ENCODE results near the gene ADGRA1. TPM values are rescaled to one million over a fixed set of nuclear protein-coding genes. Genes with fewer than 3 reads are reported as not detected.

The ADGRA1 gene
- total RNA-seq, 2 donors from 2014 or later, result 0.14 to 0.23 TPM

GRCh38 chr10:133097961-133098360 is 10.2 kb downstream of the ADGRA1 start:
- Histone ChIP-seq H3K36me3 (no peaks in the 10 kb centered on the region), H3K4me3 (no peak overlapping the region), H3K9me3 (no peaks in the 10 kb centered on the region), H3K4me1 (replicated peaks) (peaks cover 5% of the 10 kb centered on the region), H3K27ac (no peak overlapping the region), H3K27me3 (replicated peaks; ENCODE audit: insufficient read depth) (peaks cover 3% of the 10 kb centered on the region)
- DNase-seq (ENCODE audit: low spot score), result no peak
- WGBS, result 91% methylated on average over 11 of the region's 11 CpGs
- intact Hi-C loops (cut with DNase I), result no loop called here
- no peak for TF ChIP-seq CTCF (IDR thresholded peaks at IDR 0.05)
- TF ChIP-seq POLR2A (IDR thresholded peaks at IDR 0.05), result no peak
- no peak for TF ChIP-seq POLR2AphosphoS5 (IDR thresholded peaks at IDR 0.05)

GRCh38 chr10:133098426-133099124 is 10.9 kb downstream of the ADGRA1 start:
- Histone ChIP-seq H3K36me3 (no peaks in the 10 kb centered on the region), H3K27ac (no peak overlapping the region), H3K4me3 (no peak overlapping the region), H3K27me3 (replicated peaks; ENCODE audit: insufficient read depth) (peaks cover 3% of the 10 kb centered on the region), H3K9me3 (no peaks in the 10 kb centered on the region), H3K4me1 (replicated peaks) (peaks cover 5% of the 10 kb centered on the region)
- intact Hi-C loops (cut with DNase I), result no loop called here
- TF ChIP-seq POLR2A (IDR thresholded peaks at IDR 0.05) (no peak), CTCF (IDR thresholded peaks at IDR 0.05) (no peak), POLR2AphosphoS5 (IDR thresholded peaks at IDR 0.05) (no peak)
- DNase-seq (ENCODE audit: low spot score), result no peak
- 82% methylated on average over 38 of the region's 44 CpGs for WGBS

- Histone ChIP-seq H3K36me3 (no peaks in the 10 kb centered on the region), H3K4me1 (replicated peaks) (peaks cover 5% of the 10 kb centered on the region), H3K27me3 (replicated peaks; ENCODE audit: insufficient read depth) (peaks cover 3% of the 10 kb centered on the region), H3K4me3 (no peak overlapping the region), H3K27ac (no peak overlapping the region), H3K9me3 (no peaks in the 10 kb centered on the region)
- TF ChIP-seq CTCF (IDR thresholded peaks at IDR 0.05) (no peak), POLR2A (IDR thresholded peaks at IDR 0.05) (no peak), POLR2AphosphoS5 (IDR thresholded peaks at IDR 0.05) (no peak)
- DNase-seq (ENCODE audit: low spot score), result no peak
- intact Hi-C loops (cut with DNase I), result no loop called here
- WGBS, result 50% methylated on average over 5 of the region's 5 CpGs
Observed at GRCh38 chr10:133099571-133099970, 11.8 kb downstream of the ADGRA1 start.

- 53% methylated on average over 24 of the region's 24 CpGs for WGBS
- no peak for TF ChIP-seq POLR2A (IDR thresholded peaks at IDR 0.05)
- no peak for TF ChIP-seq POLR2AphosphoS5 (IDR thresholded peaks at IDR 0.05)
- no peak for TF ChIP-seq CTCF (IDR thresholded peaks at IDR 0.05)
- Histone ChIP-seq H3K4me1 (replicated peaks) (peaks cover 5% of the 10 kb centered on the region), H3K36me3 (no peaks in the 10 kb centered on the region), H3K9me3 (no peaks in the 10 kb centered on the region), H3K4me3 (no peak overlapping the region), H3K27me3 (replicated peaks; ENCODE audit: insufficient read depth) (peaks cover 3% of the 10 kb centered on the region), H3K27ac (no peak overlapping the region)
- intact Hi-C loops (cut with DNase I), result no loop called here
- no peak for DNase-seq (ENCODE audit: low spot score)
Observed at GRCh38 chr10:133100186-133100585, 12.5 kb downstream of the ADGRA1 start.

Measured in prostate gland (tissue), 2 donors.